HG03469 (cell line): ENCODE results near the gene SLC36A3.
"Not testable (repeated sequence)": the region's sequence is repeated elsewhere in the genome, so short reads cannot be mapped to it uniquely, and the experiment has no call there.

Experiments used
- ATAC-seq: cut with Tn5 transposase; IDR thresholded peaks from one replicate; pipeline ENCODE4 v1.9.1; 2021; ENCODE audit warnings: mild to moderate bottlenecking, moderate library complexity, moderate number of reproducible peaks; ENCODE audit not compliant: unreplicated experiment

SLC36A3 gene

DNA sequence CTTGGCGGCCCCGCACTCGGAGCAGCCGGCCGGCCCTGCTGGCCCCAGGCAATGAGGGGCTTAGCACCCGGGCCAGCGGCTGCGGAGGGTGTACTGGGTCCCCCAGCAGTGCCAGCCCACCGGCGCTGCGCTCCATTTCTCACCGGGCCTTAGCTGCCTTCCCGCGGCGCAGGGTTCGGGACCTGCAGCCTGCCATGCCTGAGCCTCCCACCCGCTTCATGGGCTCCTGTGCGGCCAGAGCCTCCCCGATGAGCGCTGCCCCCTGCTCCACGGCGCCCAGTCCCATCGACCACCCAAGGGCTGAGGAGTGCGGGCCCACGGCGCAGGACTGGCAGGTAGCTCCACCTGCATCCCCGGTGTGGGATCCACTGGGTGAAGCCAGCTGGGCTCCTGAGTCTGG, 5.7 kb upstream of the SLC36A3 start:
- ATAC-seq, result not testable (repeated sequence)

DNA sequence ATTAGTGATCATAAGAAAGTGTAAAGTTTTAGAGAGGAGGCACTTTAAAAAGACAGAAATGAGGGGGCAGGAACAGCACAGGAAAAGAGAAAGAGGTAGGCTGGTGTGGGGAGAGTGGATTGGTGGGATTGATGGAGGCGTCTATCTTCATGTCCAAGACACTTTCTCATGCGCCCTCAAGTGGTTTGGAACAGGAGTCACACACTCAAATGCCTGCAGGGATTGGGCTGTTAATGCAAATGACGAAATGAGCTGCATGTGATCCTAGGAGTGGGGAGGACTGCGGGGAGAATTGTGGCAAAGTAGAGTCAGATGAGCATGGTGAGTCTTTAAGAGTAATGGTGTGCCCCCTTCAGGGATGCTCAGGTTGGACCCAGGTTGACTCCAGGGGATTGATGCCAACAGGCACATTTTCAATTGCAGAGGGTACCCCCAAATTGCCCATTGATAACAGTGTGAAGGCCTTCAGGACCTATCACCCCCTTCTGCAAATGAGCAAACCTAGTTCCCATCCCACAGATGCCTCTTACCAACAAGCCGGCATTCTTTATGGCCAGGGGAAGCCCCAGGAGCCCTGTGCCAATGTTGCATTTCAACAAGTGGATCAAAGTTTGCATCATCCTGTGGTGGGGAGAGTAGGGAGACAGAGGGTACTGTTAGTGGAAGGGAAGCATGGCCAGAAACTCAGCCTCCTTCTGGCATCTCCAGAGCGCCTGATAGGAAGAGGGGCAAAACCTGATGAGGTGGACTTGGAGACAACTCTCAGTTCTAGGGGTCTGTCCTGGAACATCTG, 5.3 kb downstream of the SLC36A3 start:
- no peak for ATAC-seq

DNA sequence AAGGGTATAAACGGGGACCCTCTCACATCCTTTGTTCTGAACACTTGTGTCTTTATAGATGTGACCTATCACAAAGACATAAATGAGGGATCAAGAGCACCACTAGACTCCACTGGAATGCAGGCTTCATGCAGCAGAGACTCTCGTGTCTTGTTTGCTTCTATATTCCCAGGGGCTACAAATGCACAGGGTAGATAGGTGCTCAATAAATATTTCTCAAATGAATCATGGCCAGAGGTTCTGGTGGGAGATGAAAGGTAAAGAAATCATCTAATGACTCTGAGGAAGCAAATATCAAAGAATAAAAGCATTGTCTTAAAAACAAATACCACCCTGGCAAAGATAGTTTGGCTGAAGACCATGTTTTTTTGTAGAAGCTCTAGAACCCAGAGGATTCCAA, 6.6 kb downstream of the SLC36A3 start:
- no peak for ATAC-seq

- no peak for ATAC-seq
These were observed 7.1 kb downstream of the SLC36A3 start for GRCh38 chr5:151296478-151296830.

GRCh38 chr5:151295791-151296477, 7.6 kb downstream of the SLC36A3 start:
- no peak for ATAC-seq

GRCh38 chr5:151295138-151295537, 8.4 kb downstream of the SLC36A3 start:
- ATAC-seq, result no peak

GRCh38 chr5:151293624-151294023, 9.9 kb downstream of the SLC36A3 start:
- ATAC-seq, result no peak

- ATAC-seq, result no peak
These were observed 15.4 kb downstream of the SLC36A3 start for GRCh38 chr5:151288180-151288579.

- ATAC-seq, result no peak
These were observed 17.3 kb downstream of the SLC36A3 start for GRCh38 chr5:151286246-151286645.

DNA sequence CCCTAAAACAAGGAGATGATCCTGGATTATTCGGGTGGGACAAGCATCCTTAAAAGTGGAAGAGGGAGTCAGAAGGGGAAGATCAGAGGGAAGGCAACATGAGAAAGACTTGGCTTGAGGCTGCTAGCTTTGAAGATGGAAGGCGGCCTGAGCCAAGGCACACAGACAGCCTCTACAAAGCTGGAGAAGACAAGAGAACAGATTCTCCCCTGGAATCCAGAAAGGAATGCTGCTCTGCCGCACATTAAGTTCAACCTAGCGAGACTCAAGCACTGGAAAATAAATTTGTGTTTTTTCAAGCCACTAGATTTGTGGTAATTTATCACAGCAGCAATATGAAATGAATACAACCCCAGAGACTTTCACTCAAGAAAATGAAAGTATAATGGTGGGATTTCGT, 17.9 kb downstream of the SLC36A3 start:
- ATAC-seq, result no peak

DNA sequence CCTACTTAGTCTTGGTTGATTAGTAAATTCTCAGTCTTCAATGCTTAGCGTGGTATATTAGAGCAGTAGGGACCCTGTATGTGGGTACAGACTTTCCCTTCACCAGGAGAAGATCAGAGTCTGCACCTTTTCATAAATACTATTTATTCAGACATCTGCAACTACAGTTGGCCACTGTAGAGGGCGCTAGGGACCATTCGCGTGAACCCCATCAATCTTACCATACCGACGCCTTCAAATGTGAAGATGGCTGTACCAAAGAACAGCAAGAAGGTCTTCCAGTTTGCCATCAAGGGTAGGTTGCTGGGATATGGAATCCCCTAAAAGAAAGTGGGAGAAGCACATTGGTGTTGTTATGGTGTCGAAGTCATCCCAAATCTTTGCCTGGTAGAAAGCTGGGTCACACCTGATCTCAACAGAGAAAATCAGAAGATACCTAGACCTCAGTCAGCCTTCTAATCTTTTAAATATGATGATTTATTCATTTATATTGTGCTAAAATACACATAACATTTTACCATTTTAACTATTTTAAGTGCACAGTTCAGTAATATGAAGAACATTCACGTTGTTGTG, 19.1 kb downstream of the SLC36A3 start:
- ATAC-seq, result no peak

DNA sequence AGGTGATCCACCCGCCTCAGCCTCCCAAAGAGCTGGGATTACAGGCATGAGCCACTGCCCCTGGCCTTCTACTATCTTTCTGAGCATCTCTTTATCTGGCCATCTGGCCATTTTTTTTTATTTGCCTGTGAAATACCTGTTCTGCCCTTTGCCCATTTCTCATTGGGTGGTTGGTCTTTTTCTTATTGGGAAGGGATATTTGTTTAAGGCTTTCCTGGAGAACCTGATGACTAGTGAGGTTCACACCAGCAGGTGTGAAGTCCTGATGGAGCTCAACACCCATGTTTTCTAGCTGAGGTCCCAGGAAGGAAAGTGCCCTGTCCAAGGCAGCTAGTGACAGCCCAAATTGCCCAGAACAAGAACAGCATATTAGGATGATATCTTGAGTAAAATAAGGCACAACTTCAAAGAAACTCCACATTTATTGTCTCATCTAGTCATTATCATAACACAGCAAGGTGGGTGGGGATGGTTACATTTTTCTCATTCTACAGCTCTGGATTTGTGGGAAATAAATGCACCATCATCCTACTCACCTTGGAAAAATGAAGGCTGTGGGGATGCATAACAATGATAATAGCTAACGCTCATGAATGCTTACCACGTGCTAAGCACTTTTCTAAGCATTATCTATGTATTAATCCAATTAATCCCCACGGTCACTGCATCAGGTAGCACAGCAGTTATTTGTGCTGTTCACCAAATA, 20.3 kb downstream of the SLC36A3 start:
- ATAC-seq, result no peak

GRCh38 chr5:151281001-151281639, 22.4 kb downstream of the SLC36A3 start:
- no peak for ATAC-seq

DNA sequence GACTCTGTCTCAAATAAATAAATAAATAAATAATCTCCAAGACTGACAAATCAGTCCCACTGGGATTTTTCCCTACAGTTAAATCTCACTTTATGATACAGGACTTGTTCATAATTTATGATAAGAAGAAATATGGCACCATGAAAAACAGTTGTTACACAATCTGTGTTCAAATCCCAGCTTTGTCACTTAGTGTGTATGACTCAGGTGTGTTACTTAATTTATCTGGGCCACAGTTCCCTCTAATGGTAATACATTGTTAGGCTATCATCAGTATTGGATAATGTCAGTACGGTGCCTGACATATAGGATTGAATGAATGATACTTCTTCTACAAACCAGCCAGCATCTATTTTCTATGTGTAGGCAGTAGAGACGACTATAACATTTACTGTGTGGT, 23.1 kb downstream of the SLC36A3 start:
- no peak for ATAC-seq

- no peak for ATAC-seq
These were observed 24.7 kb downstream of the SLC36A3 start for GRCh38 chr5:151278845-151279244.

DNA sequence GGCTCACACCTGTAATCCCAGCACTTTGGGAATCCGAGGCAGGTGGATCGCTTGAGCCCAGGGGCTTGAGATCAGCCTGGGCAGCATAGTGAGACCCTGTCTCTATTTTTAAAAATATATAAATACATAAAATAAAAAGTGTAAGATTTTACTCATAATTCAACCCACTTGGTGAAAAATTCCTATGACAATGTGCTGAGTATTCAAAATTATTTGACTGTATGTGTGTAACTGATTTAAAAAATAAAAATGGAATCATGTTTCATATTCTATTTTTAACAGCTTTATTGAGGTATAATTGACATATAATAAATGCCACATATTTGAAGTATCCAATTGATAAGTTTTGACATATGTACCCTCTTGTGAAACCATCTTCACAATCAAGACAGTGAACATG, 27.8 kb downstream of the SLC36A3 start:
- ATAC-seq, result no peak

- no peak for ATAC-seq
These were observed 28.9 kb downstream of the SLC36A3 start for GRCh38 chr5:151274666-151275065.

DNA sequence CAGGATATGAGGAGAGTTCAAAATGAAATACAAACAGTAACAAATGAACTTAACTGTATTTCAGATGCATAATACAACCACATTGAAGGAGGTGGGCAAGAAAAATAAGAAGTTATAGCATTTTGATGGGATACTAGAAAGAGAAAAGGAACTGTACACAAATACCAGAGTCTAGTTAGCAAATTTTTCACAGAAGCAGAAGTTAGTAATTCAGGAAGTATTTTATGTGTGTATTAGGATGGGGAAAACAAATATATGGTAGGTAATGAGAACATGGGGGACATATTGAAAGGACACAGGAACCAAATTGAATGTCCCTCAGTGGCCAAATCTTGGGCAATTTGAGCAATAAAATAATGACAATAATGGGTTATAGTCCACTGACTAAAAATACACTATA, 32.2 kb downstream of the SLC36A3 start:
- ATAC-seq, result no peak

DNA sequence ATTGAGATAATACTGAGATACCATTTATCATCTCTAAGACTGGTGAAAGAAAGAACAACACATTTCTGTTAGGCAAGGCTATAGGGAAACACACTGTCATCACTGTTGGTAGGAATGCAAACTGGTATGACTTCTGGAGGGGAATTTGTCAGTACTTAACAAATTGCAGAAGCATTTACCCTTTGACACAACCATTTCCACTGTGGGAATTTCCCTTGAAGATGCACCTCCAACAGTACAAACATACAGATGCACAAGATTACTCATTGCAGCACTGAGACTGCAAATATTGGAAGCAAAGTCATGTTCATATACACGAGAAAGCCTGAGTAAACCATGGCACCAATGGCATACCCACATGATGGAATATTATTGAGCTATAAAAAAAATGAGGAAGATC, 33.0 kb downstream of the SLC36A3 start:
- peak; percentile 78 for ATAC-seq

- no peak for ATAC-seq
These were observed 35.9 kb downstream of the SLC36A3 start for GRCh38 chr5:151267491-151268260.
